SU-DHL-6 (cell line): ENCODE data around the gene SAV1.

Experiments
- EZH2phosphoT487 ChIP-seq: fragments of 200-600 bp; sonication (generic), shearing (Covaris generic); conservative IDR thresholded peaks from 2 replicates; pipeline ENCODE4 v1.6.1; 2018; ENCODE audit warnings: mild to moderate bottlenecking, antibody characterized with exemption, low read length, moderate library complexity, mixed read lengths
- TF ChIP-seq, protein P1 (sequence below): fragments of 200-600 bp; sonication (generic); IDR thresholded peaks from one replicate; pipeline ENCODE4 v1.5.1; 2017; ENCODE audit warnings: antibody characterized with exemption, mild to moderate bottlenecking, low read length, moderate library complexity; ENCODE audit not compliant: insufficient read depth, poor library complexity, severe bottlenecking

DNA sequence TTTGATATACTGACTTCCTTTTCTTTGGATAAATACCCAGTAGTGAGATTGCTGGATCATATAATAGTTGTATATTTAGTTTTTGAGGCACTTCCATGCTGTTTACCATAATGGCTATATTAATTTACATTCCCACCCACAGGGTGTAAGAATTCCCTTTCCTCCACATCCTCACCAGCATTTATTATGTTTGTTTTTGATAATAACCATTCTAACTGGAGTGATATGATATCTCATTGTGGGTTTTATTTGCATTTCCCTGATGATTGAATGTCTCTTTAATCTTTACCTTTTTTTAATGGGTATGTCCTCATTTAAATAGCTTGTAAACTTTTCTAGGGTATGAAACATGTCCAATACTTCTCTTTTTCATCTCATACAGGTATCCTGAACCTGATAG is 11.6 kb upstream of the SAV1 start:
- TF ChIP-seq, protein P1, sequence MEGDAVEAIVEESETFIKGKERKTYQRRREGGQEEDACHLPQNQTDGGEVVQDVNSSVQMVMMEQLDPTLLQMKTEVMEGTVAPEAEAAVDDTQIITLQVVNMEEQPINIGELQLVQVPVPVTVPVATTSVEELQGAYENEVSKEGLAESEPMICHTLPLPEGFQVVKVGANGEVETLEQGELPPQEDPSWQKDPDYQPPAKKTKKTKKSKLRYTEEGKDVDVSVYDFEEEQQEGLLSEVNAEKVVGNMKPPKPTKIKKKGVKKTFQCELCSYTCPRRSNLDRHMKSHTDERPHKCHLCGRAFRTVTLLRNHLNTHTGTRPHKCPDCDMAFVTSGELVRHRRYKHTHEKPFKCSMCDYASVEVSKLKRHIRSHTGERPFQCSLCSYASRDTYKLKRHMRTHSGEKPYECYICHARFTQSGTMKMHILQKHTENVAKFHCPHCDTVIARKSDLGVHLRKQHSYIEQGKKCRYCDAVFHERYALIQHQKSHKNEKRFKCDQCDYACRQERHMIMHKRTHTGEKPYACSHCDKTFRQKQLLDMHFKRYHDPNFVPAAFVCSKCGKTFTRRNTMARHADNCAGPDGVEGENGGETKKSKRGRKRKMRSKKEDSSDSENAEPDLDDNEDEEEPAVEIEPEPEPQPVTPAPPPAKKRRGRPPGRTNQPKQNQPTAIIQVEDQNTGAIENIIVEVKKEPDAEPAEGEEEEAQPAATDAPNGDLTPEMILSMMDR = no peak
- TF ChIP-seq EZH2phosphoT487 = no peak
